HG03378 (cell line): ENCODE data around the gene MEAF6.

Experiments
- ATAC-seq: cut with Tn5 transposase; IDR thresholded peaks from one replicate; pipeline ENCODE4 v1.9.1; 2021; ENCODE audit warnings: mild to moderate bottlenecking, moderate library complexity; ENCODE audit not compliant: unreplicated experiment

Gene MEAF6

GRCh38 chr1:37485902-37486679 is 28.5 kb downstream of the MEAF6 start:
- no peak for ATAC-seq

GRCh38 chr1:37484325-37485051 is 30.1 kb downstream of the MEAF6 start:
- ATAC-seq = no peak

GRCh38 chr1:37483785-37484184 is 30.8 kb downstream of the MEAF6 start:
- ATAC-seq = no peak

GRCh38 chr1:37482796-37483744 is 31.5 kb downstream of the MEAF6 start:
- ATAC-seq = no peak

GRCh38 chr1:37482004-37482785 is 32.4 kb downstream of the MEAF6 start:
- no peak for ATAC-seq

GRCh38 chr1:37481289-37482003 is 33.1 kb downstream of the MEAF6 start:
- no peak for ATAC-seq

GRCh38 chr1:37480581-37481288 is 33.8 kb downstream of the MEAF6 start:
- no peak for ATAC-seq

- ATAC-seq = no peak
These were observed 34.5 kb downstream of the MEAF6 start for GRCh38 chr1:37480125-37480466.

GRCh38 chr1:37479255-37480124 is 35.1 kb downstream of the MEAF6 start:
- no peak for ATAC-seq

GRCh38 chr1:37478890-37479254 is 35.7 kb downstream of the MEAF6 start:
- ATAC-seq = no peak

GRCh38 chr1:37478451-37478881 is 36.1 kb downstream of the MEAF6 start:
- no peak for ATAC-seq

- no peak for ATAC-seq
These were observed 36.6 kb downstream of the MEAF6 start for GRCh38 chr1:37477946-37478345.

- ATAC-seq = peak; percentile 51
These were observed 37.2 kb downstream of the MEAF6 start for GRCh38 chr1:37477198-37477931.

GRCh38 chr1:37476460-37477197 is 37.9 kb downstream of the MEAF6 start:
- ATAC-seq = no peak

- ATAC-seq = no peak
These were observed 38.5 kb downstream of the MEAF6 start for GRCh38 chr1:37476087-37476452.

GRCh38 chr1:37475380-37476086 is 39.0 kb downstream of the MEAF6 start:
- ATAC-seq = no peak
